HUES6 (cell line): ENCODE data around the gene ZNF518B.

Source experiments
- H3K27ac ChIP-seq: 2 replicates; pipeline ENCODE4 v1.7.0; 2013; ENCODE audit warnings: low read depth, mild to moderate bottlenecking, low read length, inconsistent platforms
- H3K27me3 ChIP-seq: 2 replicates; pipeline ENCODE4 v1.6.1; 2013; ENCODE audit warnings: low read length; ENCODE audit not compliant: control insufficient read depth, insufficient read depth
- H3K36me3 ChIP-seq: 2 replicates; pipeline ENCODE4 v1.6.1; 2013; ENCODE audit warnings: low read length; ENCODE audit not compliant: control insufficient read depth, insufficient read depth
- H3K4me1 ChIP-seq: 2 replicates; pipeline ENCODE4 v1.6.1; 2013; ENCODE audit warnings: low read length; ENCODE audit not compliant: control insufficient read depth, insufficient read depth
- H3K4me3 ChIP-seq: 2 replicates; pipeline ENCODE4 v1.5.1; 2013; ENCODE audit warnings: low read depth, low read length
- H3K9ac ChIP-seq: one replicate; pipeline ENCODE4 v1.6.1; 2013; ENCODE audit warnings: mild to moderate bottlenecking, low read length
- H3K9me3 ChIP-seq: 2 replicates; pipeline ENCODE4 v1.6.1; 2013; ENCODE audit warnings: low read depth, low read length; ENCODE audit not compliant: control insufficient read depth, insufficient read depth

ZNF518B gene

GRCh38 chr4:10421344-10422055 lies 35.7 kb downstream of the ZNF518B start:
- Histone ChIP-seq H3K9ac (no peak overlapping the region), H3K9me3 (0 out of 2 replicates have a peak, but pooled peaks cover 3% of the 10 kb centered on the region), H3K27me3 (no peaks in the 10 kb centered on the region), H3K4me1 (no peaks in the 10 kb centered on the region), H3K4me3 (no peak overlapping the region), H3K27ac (no peak overlapping the region), H3K36me3 (no peaks in the 10 kb centered on the region)

GRCh38 chr4:10417740-10418139 lies 39.5 kb downstream of the ZNF518B start:
- 0 out of 2 replicates have a peak, but pooled peaks cover 3% of the 10 kb centered on the region for H3K9me3 ChIP-seq
- H3K4me1 ChIP-seq: no peaks in the 10 kb centered on the region
- H3K4me3 ChIP-seq: no peak overlapping the region
- H3K27me3 ChIP-seq: no peaks in the 10 kb centered on the region
- H3K9ac ChIP-seq: no peak overlapping the region
- no peak overlapping the region for H3K27ac ChIP-seq
- H3K36me3 ChIP-seq: no peaks in the 10 kb centered on the region

- H3K4me1 ChIP-seq: no peaks in the 10 kb centered on the region
- H3K36me3 ChIP-seq: no peaks in the 10 kb centered on the region
- H3K27me3 ChIP-seq: no peaks in the 10 kb centered on the region
- H3K9ac ChIP-seq: no peak overlapping the region
- H3K27ac ChIP-seq: no peak overlapping the region
- no peak overlapping the region for H3K4me3 ChIP-seq
- H3K9me3 ChIP-seq: 0 out of 2 replicates have a peak, but pooled peaks cover 3% of the 10 kb centered on the region
Observed at GRCh38 chr4:10416441-10416840, 40.8 kb downstream of the ZNF518B start.

- Histone ChIP-seq H3K9me3 (no peaks in the 10 kb centered on the region), H3K36me3 (no peaks in the 10 kb centered on the region)
Observed at GRCh38 chr4:10413177-10413576, 44.0 kb downstream of the ZNF518B start.

GRCh38 chr4:10405672-10406071 lies 51.6 kb downstream of the ZNF518B start:
- H3K4me3 ChIP-seq: no peak overlapping the region
- H3K36me3 ChIP-seq: no peaks in the 10 kb centered on the region
- no peak overlapping the region for H3K27ac ChIP-seq
- no peak overlapping the region for H3K9ac ChIP-seq
- H3K27me3 ChIP-seq: no peaks in the 10 kb centered on the region
- no peaks in the 10 kb centered on the region for H3K9me3 ChIP-seq
- no peaks in the 10 kb centered on the region; the same call in 1 of the 2 replicates for H3K4me1 ChIP-seq

More at GRCh38 chr4:10413177-10413576, 44.0 kb downstream of the ZNF518B start:
- Histone ChIP-seq H3K9ac (no peak overlapping the region), H3K4me1 (no peaks in the 10 kb centered on the region), H3K4me3 (no peak overlapping the region), H3K27me3 (no peaks in the 10 kb centered on the region), H3K27ac (no peak overlapping the region)

- H3K27ac ChIP-seq: no peak overlapping the region
- H3K4me3 ChIP-seq: no peak overlapping the region
Observed at GRCh38 chr4:10403633-10404445, 53.4 kb downstream of the ZNF518B start.

GRCh38 chr4:10395971-10396580 lies 61.1 kb downstream of the ZNF518B start:
- Histone ChIP-seq H3K4me1 (no peaks in the 10 kb centered on the region), H3K36me3 (no peaks in the 10 kb centered on the region), H3K27ac (no peak overlapping the region), H3K27me3 (no peaks in the 10 kb centered on the region), H3K9ac (no peak overlapping the region), H3K4me3 (no peak overlapping the region), H3K9me3 (peaks cover 3% of the 10 kb centered on the region; the same call in 1 of the 2 replicates)

More at GRCh38 chr4:10403633-10404445, 53.4 kb downstream of the ZNF518B start:
- no peaks in the 10 kb centered on the region; the same call in 1 of the 2 replicates for H3K4me1 ChIP-seq
- H3K9ac ChIP-seq: no peak overlapping the region
- H3K9me3 ChIP-seq: no peaks in the 10 kb centered on the region
- no peaks in the 10 kb centered on the region for H3K36me3 ChIP-seq
- no peaks in the 10 kb centered on the region for H3K27me3 ChIP-seq
